ENCODE measurements around the gene ESRRB.

Gene ESRRB

GRCh38 chr14:76430017-76430416, 54.1 kb downstream of the ESRRB start:
- no peak overlapping the region for H3K4me3 ChIP-seq (ENCODE audit: low read depth, low read length)
- TF ChIP-seq, protein P1, sequence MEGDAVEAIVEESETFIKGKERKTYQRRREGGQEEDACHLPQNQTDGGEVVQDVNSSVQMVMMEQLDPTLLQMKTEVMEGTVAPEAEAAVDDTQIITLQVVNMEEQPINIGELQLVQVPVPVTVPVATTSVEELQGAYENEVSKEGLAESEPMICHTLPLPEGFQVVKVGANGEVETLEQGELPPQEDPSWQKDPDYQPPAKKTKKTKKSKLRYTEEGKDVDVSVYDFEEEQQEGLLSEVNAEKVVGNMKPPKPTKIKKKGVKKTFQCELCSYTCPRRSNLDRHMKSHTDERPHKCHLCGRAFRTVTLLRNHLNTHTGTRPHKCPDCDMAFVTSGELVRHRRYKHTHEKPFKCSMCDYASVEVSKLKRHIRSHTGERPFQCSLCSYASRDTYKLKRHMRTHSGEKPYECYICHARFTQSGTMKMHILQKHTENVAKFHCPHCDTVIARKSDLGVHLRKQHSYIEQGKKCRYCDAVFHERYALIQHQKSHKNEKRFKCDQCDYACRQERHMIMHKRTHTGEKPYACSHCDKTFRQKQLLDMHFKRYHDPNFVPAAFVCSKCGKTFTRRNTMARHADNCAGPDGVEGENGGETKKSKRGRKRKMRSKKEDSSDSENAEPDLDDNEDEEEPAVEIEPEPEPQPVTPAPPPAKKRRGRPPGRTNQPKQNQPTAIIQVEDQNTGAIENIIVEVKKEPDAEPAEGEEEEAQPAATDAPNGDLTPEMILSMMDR (IDR thresholded peaks at IDR 0.05; ENCODE audit: borderline replicate concordance, insufficient read depth, low read depth, low read length): no peak

- TF ChIP-seq, protein P1 (IDR thresholded peaks at IDR 0.05; ENCODE audit: borderline replicate concordance, insufficient read depth, low read depth, low read length): no peak
- H3K4me3 ChIP-seq (ENCODE audit: low read depth, low read length): no peak overlapping the region
These were observed 54.6 kb downstream of the ESRRB start for GRCh38 chr14:76430475-76430980.

DNA sequence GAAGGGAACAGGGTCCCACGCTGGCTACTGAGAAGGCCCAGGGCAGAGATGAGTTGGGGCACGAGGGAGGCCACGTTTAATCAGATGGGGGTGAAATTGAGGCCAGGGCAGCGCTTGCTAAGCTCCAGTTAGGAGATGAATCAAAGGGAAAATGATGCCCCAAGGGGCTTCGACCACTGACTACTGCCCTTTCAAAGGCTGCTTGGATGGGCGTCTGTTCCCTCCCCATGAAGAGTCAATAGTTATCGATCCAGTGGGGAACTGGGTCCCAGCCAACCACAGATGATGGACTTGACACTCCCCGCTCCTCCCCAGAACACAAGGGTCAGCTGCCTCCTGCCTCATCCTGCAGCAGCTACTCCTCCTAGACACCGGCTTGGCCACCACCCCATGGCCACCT, 55.6 kb downstream of the ESRRB start:
- no peak overlapping the region for H3K4me3 ChIP-seq (ENCODE audit: low read depth, low read length)
- TF ChIP-seq, protein P1 (IDR thresholded peaks at IDR 0.05; ENCODE audit: borderline replicate concordance, insufficient read depth, low read depth, low read length): no peak

GRCh38 chr14:76432827-76433752, 57.2 kb downstream of the ESRRB start:
- TF ChIP-seq, protein P1 (IDR thresholded peaks at IDR 0.05; ENCODE audit: borderline replicate concordance, insufficient read depth, low read depth, low read length): no peak

DNA sequence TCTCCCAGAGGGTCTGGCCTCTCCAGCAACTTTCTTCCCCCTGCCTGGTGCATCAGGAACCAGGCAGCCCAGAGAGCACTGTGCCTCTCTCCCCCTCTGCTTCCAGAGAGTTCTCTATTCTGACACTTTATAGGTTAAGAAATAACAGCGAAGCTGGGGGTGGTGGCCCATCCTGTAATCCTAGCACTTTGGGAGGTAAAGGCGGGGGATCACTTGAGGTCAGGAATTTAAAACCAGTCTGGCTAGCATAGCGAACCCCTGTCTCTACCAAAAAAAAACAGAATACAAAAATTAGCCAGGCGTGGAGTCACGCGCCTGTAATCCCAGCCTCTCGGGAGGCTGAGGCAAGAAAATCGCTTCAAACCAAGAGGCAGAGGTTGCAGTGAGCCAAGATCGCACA, 58.3 kb downstream of the ESRRB start:
- no peak overlapping the region for H3K4me3 ChIP-seq (ENCODE audit: low read depth, low read length)
- TF ChIP-seq, protein P1 (IDR thresholded peaks at IDR 0.05; ENCODE audit: borderline replicate concordance, insufficient read depth, low read depth, low read length): no peak

More at GRCh38 chr14:76432827-76433752, 57.2 kb downstream of the ESRRB start:
- H3K4me3 ChIP-seq (ENCODE audit: low read depth, low read length): no peak overlapping the region

- H3K4me3 ChIP-seq (ENCODE audit: low read depth, low read length): no peak overlapping the region
- TF ChIP-seq, protein P1 (IDR thresholded peaks at IDR 0.05; ENCODE audit: borderline replicate concordance, insufficient read depth, low read depth, low read length): no peak
These were observed 63.4 kb downstream of the ESRRB start for GRCh38 chr14:76439237-76439775.

Measured in GM12875 (cell line).